K562 (cell line): ENCODE data around the gene KHSRP. TPM values are rescaled to one million over a fixed set of nuclear protein-coding genes. Genes with fewer than 3 reads are reported as not detected.
A peak's percentile ranks its signal among the peaks of the same experiment; 100 is the strongest.

ENCODE experiments used
- ETV1 ChIP-seq: fragments of 450-650 bp; conservative IDR thresholded peaks from 2 replicates; pipeline ENCODE4 v1.6.1; 2016; ENCODE audit warnings: missing genetic modification characterization, control low read depth, low read depth, missing compliant biosample characterization
- HMGN3 ChIP-seq: IDR thresholded peaks from 2 replicates; pipeline ENCODE4 v1.6.1; 2011; ENCODE audit warnings: borderline replicate concordance, low read depth, mild to moderate bottlenecking, mixed read lengths, low read length; ENCODE audit not compliant: insufficient read length; ENCODE audit errors: extremely low read depth
- HNRNPH1 ChIP-seq: fragments of 200-400 bp; formaldehyde crosslinking; optimal IDR thresholded peaks from 2 replicates; pipeline ENCODE3; 2017; ENCODE audit warnings: low read depth, mild to moderate bottlenecking, low read length, moderate library complexity
- JUNB ChIP-seq: fragments of 450-650 bp; formaldehyde crosslinking; conservative IDR thresholded peaks from 2 replicates; pipeline ENCODE4 v1.4.0; 2020; ENCODE audit warnings: mild to moderate bottlenecking
- KAT2B ChIP-seq: IDR thresholded peaks from one replicate; pipeline ENCODE4 v1.6.1; 2012; ENCODE audit warnings: low read depth, mild to moderate bottlenecking, control low read depth, inconsistent platforms, low read length, moderate library complexity
- MAFG ChIP-seq: fragments of 450-650 bp; conservative IDR thresholded peaks from 2 replicates; pipeline ENCODE4 v1.6.1; 2016; ENCODE audit warnings: missing genetic modification characterization, missing compliant biosample characterization
- PHF20 ChIP-seq: fragments of 450-650 bp; IDR thresholded peaks from 2 replicates; pipeline ENCODE4 v1.6.1; 2018; ENCODE audit not compliant: partially characterized antibody
- SMAD2 ChIP-seq: fragments of 150-350 bp; IDR thresholded peaks from 2 replicates; pipeline ENCODE4 v1.6.1; 2014; ENCODE audit warnings: low read depth, mild to moderate bottlenecking, low read length
- SUPT5H ChIP-seq: fragments of 450-650 bp; IDR thresholded peaks from 2 replicates; pipeline ENCODE4 v1.6.1; 2016
- ZBTB8A ChIP-seq: fragments of 450-650 bp; IDR thresholded peaks from 2 replicates; pipeline ENCODE4 v1.6.1; 2018; ENCODE audit warnings: mild to moderate bottlenecking, moderate library complexity; ENCODE audit not compliant: partially characterized antibody
- ZKSCAN8 ChIP-seq: fragments of 200-800 bp; sonication (Bioruptor generic); IDR thresholded peaks from 2 replicates; pipeline ENCODE4 v1.6.1; 2016; ENCODE audit warnings: missing genetic modification characterization, missing compliant biosample characterization
- ZNF668 ChIP-seq: fragments of 250-450 bp; sonication (Bioruptor Pico); IDR thresholded peaks from 2 replicates; pipeline ENCODE4 v1.8.0; 2022; ENCODE audit warnings: mild to moderate bottlenecking, inconsistent platforms
- ZNF785 ChIP-seq: fragments of 250-450 bp; sonication (Bioruptor Pico); IDR thresholded peaks from 2 replicates; pipeline ENCODE4 v1.4.0; 2020; ENCODE audit warnings: mild to moderate bottlenecking
- polyA plus RNA-seq, 8 experiments: library from polyadenylated mRNA; depleted of rRNA in 4 of 8; stranded (reverse) in 5 of 8; unstranded in 3 of 8; fragments of >200 nt; fragmentation: Nextera tagmentation in 2 of 8; fragmentation: Illumina TruSeq in 1 of 8; extraction: Ambion mirVana in 2 of 8; extraction: Trizol in 1 of 8; gene quantifications; 2 replicates each; pipeline versions ENCODE4 v1.2.1 to v1.2.3, GENCODE V29; 2011 to 2014; ENCODE audit warnings: inconsistent platforms in 1 of 8, missing spikeins in 1 of 8
- total RNA-seq, 7 experiments: library from RNA; depleted of rRNA in 6 of 7; stranded (reverse); fragments of >200 nt in 6 of 7; fragmentation: Illumina TruSeq in 2 of 7; extraction: Trizol in 2 of 7; gene quantifications; 2 replicates each; pipeline versions ENCODE4 v1.2.1 to v1.2.3, GENCODE V29; 2011 to 2021; ENCODE audit warnings: low replicate concordance in 1 of 7
- TF ChIP-seq, protein P1 (sequence below), 2 experiments: fragments of 250-450 bp in 1 of 2; fragments of 450-650 bp in 1 of 2; sonication (Bioruptor Pico) in 1 of 2; IDR thresholded peaks; 2 replicates each; pipeline versions ENCODE4 v1.6.1 to v1.8.0; 2016 to 2021; ENCODE audit warnings: mild to moderate bottlenecking in 2 of 2, moderate library complexity in 2 of 2, missing compliant biosample characterization in 1 of 2, missing genetic modification characterization in 1 of 2
- TF ChIP-seq, protein P2 (sequence below): IDR thresholded peaks from 2 replicates; pipeline ENCODE4 v1.6.1; 2011; ENCODE audit warnings: borderline replicate concordance, low read depth, mild to moderate bottlenecking, moderate library complexity, low read length; ENCODE audit not compliant: insufficient read depth, poor library complexity, severe bottlenecking
- TF ChIP-seq, protein P3 (sequence below): sonication (generic); formaldehyde crosslinking; IDR thresholded peaks from 2 replicates; pipeline ENCODE4 v1.8.0; 2023; ENCODE audit warnings: mild to moderate bottlenecking, missing genetic modification reagents
- TF ChIP-seq, protein P4 (sequence below): conservative IDR thresholded peaks from 2 replicates; pipeline ENCODE4 v1.6.1; 2011; ENCODE audit warnings: low read depth, mild to moderate bottlenecking, low read length; ENCODE audit not compliant: control insufficient read depth
- TF ChIP-seq, protein P5 (sequence below): sonication (generic); formaldehyde crosslinking; IDR thresholded peaks from 2 replicates; pipeline ENCODE4 v1.8.0; 2022; ENCODE audit warnings: missing genetic modification reagents, mild to moderate bottlenecking, moderate library complexity, borderline replicate concordance

The KHSRP gene
- total and polyA plus RNA-seq, 9 of the 15 experiments (the other 6 are each of a cell fraction or from before 2014, with no cell fraction given), result 4.2 to 564 (median 139) TPM

DNA sequence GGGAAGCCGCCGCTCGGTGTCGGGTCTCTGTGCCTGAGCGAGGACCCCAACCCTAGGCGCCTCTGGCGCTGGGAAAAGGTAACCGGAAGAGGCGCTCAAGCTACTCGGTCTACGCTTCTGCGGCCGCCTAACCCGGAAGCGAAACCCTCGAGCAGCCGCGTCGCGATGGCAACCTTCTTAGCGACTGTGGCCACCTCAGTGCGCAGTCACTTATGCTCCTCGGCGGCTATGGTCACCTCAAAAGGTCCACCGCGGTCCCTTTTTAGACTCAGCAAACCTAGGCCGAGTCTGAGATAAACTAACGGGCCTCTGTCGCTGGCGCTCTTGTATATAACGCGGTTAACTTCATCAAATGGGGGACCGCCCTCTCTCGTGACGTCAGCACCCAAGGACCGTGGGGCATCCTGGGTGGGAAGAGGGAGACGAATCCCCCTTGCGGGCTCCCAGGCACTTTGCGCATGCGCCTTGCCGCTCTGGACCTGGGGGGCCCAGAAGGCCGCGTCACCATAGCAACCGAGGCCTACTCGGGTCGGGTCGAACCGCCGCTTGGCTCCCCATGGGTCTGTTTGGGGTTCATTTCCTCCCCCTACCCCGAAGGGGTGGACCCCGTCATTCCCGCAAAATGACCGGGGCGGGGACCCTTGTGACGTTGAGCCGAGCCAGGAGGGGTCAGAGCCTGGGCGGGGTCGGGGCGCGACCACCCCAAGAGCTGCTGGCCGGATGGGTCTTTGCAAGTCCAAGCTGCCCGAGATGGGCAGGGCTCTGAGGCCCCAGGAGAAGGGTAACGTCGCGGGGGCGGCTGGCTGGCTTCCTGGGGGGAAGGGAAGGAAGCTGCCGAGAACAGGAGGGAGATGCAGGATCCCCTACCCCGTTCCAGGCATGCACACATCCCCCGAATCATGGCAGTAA is 31.3 kb downstream of the KHSRP start, which contains the start of gene GTF2F1 (continued):
- TF ChIP-seq, protein P1, sequence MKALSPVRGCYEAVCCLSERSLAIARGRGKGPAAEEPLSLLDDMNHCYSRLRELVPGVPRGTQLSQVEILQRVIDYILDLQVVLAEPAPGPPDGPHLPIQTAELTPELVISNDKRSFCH (CRISPR knock-in tag; IDR thresholded peaks at IDR 0.05), result no peak
- TF ChIP-seq, protein P1 (tag; IDR thresholded peaks at IDR 0.05), result no peak; the same call in 1 of the 2 replicates
- TF ChIP-seq MAFG (tag) (no peak), HNRNPH1 (no peak), HMGN3 (no peak), ZBTB8A (no peak), JUNB (CRISPR knock-in tag) (no peak), PHF20 (peak; percentile 86), SUPT5H (peak; percentile 43), SMAD2 (no peak), ZKSCAN8 (CRISPR knock-in tag) (no peak), ZNF668 (CRISPR knock-in tag) (no peak), ETV1 (peak; percentile 85), ZNF785 (CRISPR knock-in tag) (no peak), KAT2B (no peak)
- TF ChIP-seq, protein P2, sequence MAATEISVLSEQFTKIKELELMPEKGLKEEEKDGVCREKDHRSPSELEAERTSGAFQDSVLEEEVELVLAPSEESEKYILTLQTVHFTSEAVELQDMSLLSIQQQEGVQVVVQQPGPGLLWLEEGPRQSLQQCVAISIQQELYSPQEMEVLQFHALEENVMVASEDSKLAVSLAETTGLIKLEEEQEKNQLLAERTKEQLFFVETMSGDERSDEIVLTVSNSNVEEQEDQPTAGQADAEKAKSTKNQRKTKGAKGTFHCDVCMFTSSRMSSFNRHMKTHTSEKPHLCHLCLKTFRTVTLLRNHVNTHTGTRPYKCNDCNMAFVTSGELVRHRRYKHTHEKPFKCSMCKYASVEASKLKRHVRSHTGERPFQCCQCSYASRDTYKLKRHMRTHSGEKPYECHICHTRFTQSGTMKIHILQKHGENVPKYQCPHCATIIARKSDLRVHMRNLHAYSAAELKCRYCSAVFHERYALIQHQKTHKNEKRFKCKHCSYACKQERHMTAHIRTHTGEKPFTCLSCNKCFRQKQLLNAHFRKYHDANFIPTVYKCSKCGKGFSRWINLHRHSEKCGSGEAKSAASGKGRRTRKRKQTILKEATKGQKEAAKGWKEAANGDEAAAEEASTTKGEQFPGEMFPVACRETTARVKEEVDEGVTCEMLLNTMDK, result peak; percentile 86
- TF ChIP-seq, protein P3, sequence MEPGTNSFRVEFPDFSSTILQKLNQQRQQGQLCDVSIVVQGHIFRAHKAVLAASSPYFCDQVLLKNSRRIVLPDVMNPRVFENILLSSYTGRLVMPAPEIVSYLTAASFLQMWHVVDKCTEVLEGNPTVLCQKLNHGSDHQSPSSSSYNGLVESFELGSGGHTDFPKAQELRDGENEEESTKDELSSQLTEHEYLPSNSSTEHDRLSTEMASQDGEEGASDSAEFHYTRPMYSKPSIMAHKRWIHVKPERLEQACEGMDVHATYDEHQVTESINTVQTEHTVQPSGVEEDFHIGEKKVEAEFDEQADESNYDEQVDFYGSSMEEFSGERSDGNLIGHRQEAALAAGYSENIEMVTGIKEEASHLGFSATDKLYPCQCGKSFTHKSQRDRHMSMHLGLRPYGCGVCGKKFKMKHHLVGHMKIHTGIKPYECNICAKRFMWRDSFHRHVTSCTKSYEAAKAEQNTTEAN (CRISPR knock-in tag), result no peak
- TF ChIP-seq, protein P4, sequence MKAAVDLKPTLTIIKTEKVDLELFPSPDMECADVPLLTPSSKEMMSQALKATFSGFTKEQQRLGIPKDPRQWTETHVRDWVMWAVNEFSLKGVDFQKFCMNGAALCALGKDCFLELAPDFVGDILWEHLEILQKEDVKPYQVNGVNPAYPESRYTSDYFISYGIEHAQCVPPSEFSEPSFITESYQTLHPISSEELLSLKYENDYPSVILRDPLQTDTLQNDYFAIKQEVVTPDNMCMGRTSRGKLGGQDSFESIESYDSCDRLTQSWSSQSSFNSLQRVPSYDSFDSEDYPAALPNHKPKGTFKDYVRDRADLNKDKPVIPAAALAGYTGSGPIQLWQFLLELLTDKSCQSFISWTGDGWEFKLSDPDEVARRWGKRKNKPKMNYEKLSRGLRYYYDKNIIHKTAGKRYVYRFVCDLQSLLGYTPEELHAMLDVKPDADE, result peak; percentile 84
- TF ChIP-seq, protein P5, sequence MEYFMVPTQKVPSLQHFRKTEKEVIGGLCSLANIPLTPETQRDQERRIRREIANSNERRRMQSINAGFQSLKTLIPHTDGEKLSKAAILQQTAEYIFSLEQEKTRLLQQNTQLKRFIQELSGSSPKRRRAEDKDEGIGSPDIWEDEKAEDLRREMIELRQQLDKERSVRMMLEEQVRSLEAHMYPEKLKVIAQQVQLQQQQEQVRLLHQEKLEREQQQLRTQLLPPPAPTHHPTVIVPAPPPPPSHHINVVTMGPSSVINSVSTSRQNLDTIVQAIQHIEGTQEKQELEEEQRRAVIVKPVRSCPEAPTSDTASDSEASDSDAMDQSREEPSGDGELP (CRISPR knock-in tag), result no peak; the same call in none of the 2 replicates
